HG03432 (cell line): ENCODE measurements around the gene TERB2.
"Not testable (repeated sequence)": the region's sequence is repeated elsewhere in the genome, so short reads cannot be mapped to it uniquely, and the experiment has no call there.

Experiments
- ATAC-seq: cut with Tn5 transposase; IDR thresholded peaks from one replicate; pipeline ENCODE4 v1.9.1; 2021; ENCODE audit warnings: mild to moderate bottlenecking, moderate library complexity; ENCODE audit not compliant: unreplicated experiment

Gene TERB2

DNA sequence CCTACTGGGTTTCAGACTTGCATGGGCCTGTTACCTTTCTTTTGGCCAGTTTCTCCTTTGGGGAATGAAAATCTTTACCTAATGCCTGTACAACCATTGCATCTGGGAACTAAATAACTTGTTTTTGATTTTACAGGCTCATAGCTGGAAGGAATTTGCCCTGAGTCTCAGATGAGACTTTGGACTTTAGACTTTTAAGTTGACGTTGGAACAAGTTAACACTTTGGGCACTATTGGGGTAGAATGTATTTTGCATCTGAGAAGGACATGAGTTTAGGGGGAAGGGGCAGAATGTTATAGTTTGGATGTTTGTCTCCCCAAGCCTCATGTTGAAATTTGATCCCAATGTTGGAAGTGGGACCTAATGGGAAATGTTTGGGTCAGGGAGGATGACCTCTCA, 44.7 kb downstream of the TERB2 start:
- not testable (repeated sequence) for ATAC-seq

DNA sequence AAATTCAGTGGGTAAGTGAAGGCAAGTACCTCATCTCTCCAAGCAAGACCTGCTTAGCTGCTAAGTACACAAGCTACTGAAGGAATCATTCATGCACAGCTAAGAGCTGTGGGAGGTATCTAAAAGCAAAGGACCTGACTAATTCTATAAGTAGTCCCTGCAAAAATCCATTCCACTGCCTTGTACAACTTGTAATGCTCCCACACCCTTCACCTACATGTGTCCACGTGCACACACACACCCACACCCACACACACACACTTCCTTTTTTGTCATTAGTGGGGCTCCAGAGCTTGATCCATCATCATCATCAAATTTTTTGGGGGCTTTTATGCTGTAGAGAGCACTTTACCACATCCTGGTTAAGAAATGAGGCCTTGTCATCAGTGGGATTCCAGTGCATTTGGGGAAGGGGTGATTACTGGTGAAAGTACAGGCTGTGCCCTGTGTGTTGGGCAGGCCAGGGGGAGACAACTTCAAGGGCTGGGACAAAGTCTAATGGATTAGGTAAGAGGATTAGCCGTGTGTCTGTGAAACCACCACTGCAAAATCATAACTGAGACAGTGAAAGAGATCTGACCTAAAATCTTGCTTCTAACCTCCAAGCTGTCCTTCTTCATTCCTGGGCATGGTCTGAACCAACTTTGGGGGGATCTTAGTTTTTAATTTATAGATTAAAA, 47.4 kb downstream of the TERB2 start:
- ATAC-seq: peak; percentile 52

DNA sequence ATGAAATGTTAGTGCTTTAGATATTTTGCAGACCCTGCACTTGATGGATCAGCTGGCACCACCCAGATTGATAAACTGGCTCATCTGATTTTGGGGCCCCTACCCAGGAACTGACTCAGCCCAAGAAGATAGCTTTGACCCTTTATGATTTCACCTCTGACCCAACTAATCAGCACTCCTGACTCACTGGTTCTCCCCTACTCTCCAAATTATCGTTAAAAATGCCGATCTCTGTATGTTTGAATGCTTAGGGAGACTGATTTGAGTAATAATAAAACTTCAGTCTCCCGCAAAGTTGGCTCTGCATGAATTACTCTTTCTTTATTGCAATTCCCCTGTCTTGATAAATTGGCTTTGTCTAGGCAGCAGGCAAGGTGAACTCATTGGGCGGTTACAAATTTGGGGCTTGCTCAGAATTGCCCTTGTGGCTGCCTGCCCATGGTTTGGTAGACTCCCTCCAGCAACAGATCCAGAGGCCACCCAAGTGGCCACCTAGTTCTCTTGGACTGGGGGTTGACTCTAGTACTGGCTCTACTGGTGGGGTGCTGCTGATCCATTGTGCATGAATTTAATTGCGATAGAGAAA, 48.2 kb downstream of the TERB2 start:
- not testable (repeated sequence) for ATAC-seq

DNA sequence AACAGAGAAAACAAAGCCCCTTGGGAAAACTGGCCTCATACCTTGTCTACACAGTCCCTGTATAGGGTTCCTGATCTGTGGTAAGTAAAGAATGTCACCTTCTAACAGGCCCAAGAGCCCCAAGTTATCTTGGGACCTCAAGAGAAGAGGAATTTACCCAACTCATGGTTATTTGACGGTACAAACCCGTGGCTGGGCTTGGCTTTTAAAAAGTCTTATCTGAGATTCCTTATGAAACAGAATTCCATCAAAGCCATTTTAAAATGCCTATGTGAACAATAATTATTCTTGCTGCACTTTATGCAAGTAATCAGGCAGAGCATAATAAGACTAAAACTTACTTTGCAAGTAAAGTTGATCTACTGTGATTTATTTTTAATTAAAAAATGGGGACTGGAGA, 52.6 kb downstream of the TERB2 start:
- ATAC-seq: no peak

DNA sequence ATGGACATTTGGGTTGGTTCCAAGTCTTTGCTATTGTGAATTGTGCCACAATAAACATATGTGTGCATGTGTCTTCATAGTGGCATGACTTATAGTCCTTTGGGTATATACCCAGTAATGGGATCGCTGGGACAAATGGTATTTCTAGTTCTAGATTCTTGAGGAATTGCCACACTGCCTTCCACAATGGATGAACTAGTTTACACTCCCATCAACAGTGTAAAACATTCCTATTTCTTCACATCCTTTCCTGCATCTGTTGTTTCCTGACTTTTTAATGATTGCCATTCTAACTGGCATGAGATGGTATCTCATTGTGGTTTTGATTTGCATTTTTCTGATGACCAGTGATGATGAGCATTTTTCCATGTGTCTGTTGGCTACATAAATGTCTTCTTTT, 58.6 kb downstream of the TERB2 start:
- ATAC-seq: not testable (repeated sequence)

DNA sequence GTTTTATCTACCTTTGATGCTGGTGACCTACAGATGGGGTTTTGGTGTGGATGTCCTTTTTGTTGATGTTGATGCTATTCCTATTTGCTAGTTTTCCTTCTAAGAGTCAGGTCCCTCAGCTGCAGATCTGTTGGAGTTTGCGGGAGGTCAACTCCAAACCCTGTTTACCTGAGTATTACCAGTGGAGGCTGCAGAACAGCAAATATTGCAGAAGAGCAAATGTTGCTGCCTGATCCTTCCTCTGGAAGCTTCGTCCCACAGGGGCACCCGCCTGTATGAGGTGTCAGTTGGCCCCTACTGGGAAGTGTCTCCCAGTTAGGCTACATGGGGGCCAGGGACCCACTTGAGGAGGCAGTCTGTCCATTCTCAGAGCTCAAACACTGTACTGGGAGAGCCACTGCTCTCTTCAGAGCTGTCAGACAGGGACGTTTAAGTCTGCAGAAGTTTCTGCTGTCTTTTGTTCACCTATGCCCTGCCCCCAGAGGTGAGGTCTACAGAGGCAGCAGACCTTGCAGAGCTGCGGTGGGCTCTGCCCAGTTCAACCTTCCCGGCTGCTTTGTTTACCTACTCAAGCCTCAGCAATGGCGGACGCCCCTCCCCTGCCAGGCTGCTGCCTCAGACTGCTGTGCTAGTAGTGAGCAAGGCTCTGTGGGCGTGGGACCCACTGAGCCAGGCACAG, 63.9 kb downstream of the TERB2 start:
- ATAC-seq: not testable (repeated sequence)

DNA sequence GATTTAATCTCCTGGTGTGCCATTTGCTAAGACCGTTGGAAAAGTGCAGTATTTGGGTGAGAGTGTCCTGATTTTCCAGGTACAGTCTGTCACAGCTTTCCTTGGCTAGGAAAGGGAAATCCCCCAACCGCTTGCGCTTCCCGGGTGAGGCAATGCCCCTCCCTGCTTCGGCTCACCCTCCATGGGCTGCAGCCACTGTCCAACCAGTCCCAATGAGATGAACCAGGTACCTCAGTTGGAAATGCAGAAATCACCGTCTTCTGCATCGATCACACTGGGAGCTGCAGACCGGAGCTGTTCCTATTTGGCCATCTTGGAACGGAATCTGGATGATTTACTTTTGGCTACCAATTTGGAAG, 64.4 kb downstream of the TERB2 start:
- ATAC-seq: not testable (repeated sequence)

DNA sequence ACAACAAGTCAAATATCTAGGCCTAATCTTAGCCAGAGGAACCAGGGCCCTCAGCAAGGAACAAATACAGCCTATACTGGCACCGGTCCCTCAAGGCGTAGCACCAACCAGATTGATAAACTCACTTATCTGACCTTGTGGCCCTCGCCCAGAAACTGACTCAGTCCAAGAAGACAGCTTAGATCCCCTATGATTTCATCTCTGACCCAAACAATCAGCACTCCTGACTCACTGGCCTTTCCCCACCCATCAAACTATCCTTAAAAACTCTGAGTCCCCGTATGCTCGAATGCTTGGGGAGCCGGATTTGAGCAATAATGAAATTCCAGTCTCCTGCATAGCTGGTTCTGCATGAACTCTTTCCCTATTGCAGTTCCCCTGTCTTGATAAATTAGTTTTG, 64.9 kb downstream of the TERB2 start:
- no peak for ATAC-seq

DNA sequence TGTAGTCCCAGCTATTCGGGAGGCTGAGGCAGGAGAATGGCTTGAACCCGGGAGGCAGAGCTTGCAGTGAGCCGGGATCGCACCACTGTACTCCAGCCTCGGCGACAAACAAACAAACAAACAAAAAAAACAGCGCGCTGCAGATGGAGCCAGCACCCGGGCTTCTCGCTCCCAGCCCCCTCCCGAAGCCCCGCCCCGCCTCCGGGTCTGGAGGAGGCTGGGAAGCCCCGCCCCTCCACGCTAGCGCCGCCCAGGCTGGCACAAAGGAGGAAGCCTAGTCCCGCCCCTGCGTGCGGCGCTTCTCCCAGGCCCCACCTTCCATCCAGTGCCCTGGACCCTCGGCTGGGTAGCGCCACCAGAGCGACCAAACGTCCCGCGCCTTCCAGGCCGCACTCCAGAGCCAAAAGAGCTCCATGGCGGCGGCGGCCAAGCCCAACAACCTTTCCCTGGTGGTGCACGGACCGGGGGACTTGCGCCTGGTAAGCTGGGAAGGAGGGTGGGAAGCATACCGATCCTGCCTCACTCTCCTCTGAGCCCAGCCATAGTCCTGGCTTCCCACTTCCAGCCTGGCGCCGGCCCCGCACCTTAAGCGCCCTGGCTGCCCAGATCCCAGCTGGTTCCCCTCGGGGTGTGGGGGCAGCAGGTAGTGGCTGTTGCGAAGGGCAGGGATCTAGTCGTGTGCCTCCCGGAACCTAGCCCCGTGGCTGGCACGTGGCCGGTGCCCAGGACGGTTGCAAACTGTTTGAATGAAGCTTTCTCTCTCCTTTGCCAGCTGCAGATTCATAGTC, 66.6 kb downstream of the TERB2 start, which contains the start of gene SORD:
TSS of gene SORD (plus strand) at position 325 of the 788 bp plus-strand sequence. CDS start at position 414, 89 bp downstream.
- ATAC-seq: peak; percentile 98

DNA sequence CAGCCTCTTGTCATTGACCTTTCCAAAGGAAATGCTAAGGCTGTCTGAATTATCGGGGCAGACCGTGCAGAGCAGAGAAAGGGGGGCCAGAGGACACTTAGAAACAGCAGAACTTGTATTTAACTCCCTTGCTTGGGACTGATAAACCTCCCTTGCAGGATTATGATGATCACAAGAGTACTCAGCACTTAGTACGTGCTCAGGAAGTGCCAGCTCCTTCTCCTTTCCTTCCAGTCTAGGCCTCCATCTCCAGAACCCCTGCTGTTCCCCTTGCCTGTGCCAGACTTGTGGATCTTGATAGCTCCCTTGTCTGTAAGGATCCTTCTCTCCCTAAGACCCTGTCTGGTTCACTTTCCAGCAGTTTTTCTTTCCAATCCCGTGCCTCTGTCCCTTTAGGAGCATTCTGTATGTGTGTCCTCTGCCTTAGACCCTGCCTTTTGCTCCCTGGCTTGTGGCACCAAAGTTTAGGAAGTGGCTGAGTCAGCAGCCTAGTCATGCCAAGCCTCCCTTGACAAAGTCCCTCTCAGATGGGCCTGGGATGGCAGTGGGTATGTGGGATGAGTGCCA, 67.3 kb downstream of the TERB2 start:
- ATAC-seq: no peak

DNA sequence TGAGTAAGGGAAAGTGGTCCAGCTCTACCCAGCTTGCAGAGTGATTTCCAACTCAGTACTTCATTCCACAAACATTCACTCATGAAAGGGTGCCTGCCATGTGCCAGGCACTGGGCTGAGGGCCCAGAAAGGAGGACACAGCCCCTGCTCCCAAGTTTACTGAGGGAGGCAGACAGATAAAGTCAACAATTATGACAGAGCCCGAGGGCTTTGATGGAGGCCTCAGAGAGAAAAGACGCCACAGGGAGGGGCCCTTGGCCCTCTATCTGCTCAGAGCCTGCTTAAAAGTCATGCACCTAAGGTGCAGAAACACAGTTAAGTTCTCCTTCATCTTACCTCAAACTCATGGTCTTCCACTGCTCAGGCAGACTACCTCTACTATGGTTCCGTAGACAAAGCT, 68.2 kb downstream of the TERB2 start:
- ATAC-seq: not testable (repeated sequence)

DNA sequence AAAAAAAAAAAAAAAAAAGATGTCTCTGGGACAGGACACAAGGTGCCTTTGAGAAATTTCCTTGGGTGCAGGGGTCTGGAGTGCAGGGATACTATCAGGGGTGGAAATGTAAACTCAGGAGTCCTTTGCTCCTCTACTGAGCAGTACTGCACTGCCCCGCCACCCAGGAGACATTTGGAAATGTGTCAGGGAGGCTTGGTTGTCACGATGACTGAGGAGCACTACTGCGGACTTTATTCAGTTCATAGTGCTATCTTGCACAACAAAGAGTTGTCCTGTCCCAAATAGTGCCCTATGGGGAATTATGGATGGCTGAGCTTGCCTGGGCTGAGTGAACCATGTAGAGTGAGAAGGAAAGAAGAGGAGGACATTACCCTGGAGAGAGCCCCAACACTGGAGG, 69.1 kb downstream of the TERB2 start:
- not testable (repeated sequence) for ATAC-seq

DNA sequence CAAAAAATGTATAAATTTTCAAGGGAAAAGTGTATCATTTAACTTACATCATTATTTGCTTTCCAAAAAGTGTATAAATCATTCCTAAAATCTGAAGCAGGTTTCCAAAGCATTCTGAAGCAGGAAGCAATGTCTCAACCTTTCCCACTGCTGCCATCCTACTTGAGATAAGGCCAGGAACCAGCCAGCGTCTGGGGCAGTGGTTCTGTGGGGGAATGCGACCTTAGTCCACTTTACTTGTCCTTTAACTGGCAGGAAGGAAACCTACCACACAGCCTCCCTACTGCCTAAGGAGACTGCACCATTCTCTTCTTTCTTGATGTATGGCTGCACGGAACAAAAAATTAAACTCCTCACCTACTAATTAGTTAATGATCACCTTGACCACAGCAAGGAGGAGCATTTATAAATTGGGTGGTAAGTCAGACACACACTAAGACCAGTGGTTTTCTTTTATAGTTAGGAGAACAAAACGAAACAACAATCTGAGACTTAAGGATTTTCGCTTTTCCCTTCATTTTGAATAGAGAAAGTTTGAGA, 70.2 kb downstream of the TERB2 start:
- ATAC-seq: no peak

DNA sequence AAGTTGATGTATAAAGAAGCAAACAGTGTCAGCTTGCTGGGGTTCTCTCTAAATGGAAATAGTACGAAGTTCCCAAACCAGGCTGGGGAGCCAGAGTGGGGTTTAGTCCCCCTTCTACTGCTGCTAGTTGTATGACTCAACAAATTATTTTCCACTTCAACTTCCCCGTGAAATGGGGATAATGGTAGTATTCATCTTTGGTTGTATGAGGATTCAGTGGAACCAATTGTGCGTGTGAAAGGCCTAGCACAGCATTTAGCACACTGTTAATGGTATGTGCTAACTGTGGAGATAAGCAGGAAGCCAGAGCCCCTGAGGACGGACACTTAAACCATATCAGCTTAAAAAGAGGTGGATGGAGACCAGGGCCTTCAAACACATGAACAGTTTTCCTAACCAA, 70.7 kb downstream of the TERB2 start:
- ATAC-seq: no peak
